ENCODE data around the gene ALG1L2.
"Not testable (repeated sequence)": the region's sequence is repeated elsewhere in the genome, so short reads cannot be mapped to it uniquely, and the experiment has no call there.

DNA sequence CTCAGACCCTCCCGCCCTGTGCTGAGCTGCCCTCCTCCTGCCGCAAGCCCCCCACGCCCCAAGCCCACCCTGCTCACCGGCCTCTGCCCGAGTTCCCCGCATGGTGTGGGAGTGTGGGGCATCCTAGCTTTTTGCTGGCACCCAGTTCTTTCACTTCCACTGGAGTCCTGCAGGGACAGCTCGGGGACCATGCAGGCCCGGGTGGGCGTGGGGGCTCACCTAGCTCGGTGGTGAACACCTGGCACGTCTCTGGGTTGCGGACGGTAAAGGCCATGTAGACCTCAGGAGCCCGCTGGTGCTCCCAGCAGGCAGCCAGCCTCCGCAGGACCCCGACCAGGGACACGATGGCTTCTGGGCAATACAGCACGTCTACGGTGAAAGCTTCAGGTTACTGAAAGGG lies 20.9 kb downstream of the ALG1L2 start:
- TF ChIP-seq, protein P1, sequence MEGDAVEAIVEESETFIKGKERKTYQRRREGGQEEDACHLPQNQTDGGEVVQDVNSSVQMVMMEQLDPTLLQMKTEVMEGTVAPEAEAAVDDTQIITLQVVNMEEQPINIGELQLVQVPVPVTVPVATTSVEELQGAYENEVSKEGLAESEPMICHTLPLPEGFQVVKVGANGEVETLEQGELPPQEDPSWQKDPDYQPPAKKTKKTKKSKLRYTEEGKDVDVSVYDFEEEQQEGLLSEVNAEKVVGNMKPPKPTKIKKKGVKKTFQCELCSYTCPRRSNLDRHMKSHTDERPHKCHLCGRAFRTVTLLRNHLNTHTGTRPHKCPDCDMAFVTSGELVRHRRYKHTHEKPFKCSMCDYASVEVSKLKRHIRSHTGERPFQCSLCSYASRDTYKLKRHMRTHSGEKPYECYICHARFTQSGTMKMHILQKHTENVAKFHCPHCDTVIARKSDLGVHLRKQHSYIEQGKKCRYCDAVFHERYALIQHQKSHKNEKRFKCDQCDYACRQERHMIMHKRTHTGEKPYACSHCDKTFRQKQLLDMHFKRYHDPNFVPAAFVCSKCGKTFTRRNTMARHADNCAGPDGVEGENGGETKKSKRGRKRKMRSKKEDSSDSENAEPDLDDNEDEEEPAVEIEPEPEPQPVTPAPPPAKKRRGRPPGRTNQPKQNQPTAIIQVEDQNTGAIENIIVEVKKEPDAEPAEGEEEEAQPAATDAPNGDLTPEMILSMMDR (IDR thresholded peaks at IDR 0.05; ENCODE audit: borderline replicate concordance, extremely low read depth, low read length, poor library complexity, severe bottlenecking), result not testable (repeated sequence)
- TF ChIP-seq EZH2 (IDR thresholded peaks at IDR 0.05; ENCODE audit: borderline replicate concordance, low read depth, low read length, severe bottlenecking), result not testable (repeated sequence)

All from DND-41 (cell line).